Measurements from ENCODE around the gene SIL1.
"Not testable (repeated sequence)": the region's sequence is repeated elsewhere in the genome, so short reads cannot be mapped to it uniquely, and the experiment has no call there.

The SIL1 gene

GRCh38 chr5:139177809-139178588 lies 20.2 kb downstream of the SIL1 start:
- in situ Hi-C loops (cut with MboI; ENCODE audit: low sequenced_read_pairs): no loop called here

- in situ Hi-C loops (cut with MboI; ENCODE audit: low sequenced_read_pairs): not testable (repeated sequence)
Measured at GRCh38 chr5:139177281-139177680, 20.9 kb downstream of the SIL1 start.

GRCh38 chr5:139174382-139174781 lies 23.8 kb downstream of the SIL1 start:
- in situ Hi-C loops (cut with MboI; ENCODE audit: low sequenced_read_pairs): not testable (repeated sequence)

GRCh38 chr5:139171779-139172404 lies 26.3 kb downstream of the SIL1 start:
- in situ Hi-C loops (cut with MboI; ENCODE audit: low sequenced_read_pairs): no loop called here

GRCh38 chr5:139167952-139168720 lies 30.0 kb downstream of the SIL1 start:
- in situ Hi-C loops (cut with MboI; ENCODE audit: low sequenced_read_pairs): no loop called here

GRCh38 chr5:139167533-139167932 lies 30.6 kb downstream of the SIL1 start:
- in situ Hi-C loops (cut with MboI; ENCODE audit: low sequenced_read_pairs): no loop called here

- in situ Hi-C loops (cut with MboI; ENCODE audit: low sequenced_read_pairs): no loop called here
Measured at GRCh38 chr5:139167063-139167462, 31.1 kb downstream of the SIL1 start.

GRCh38 chr5:139164897-139165296 lies 33.3 kb downstream of the SIL1 start:
- in situ Hi-C loops (cut with MboI; ENCODE audit: low sequenced_read_pairs): not testable (repeated sequence)

- in situ Hi-C loops (cut with MboI; ENCODE audit: low sequenced_read_pairs): no loop called here
Measured at GRCh38 chr5:139164020-139164419, 34.1 kb downstream of the SIL1 start.

- in situ Hi-C loops (cut with MboI; ENCODE audit: low sequenced_read_pairs): no loop called here
Measured at GRCh38 chr5:139162448-139162847, 35.7 kb downstream of the SIL1 start.

- in situ Hi-C loops (cut with MboI; ENCODE audit: low sequenced_read_pairs): no loop called here
Measured at GRCh38 chr5:139158791-139159190, 39.4 kb downstream of the SIL1 start.

- in situ Hi-C loops (cut with MboI; ENCODE audit: low sequenced_read_pairs): no loop called here
Measured at GRCh38 chr5:139157556-139157955, 40.6 kb downstream of the SIL1 start.

- in situ Hi-C loops (cut with MboI; ENCODE audit: low sequenced_read_pairs): no loop called here
Measured at GRCh38 chr5:139156814-139157213, 41.4 kb downstream of the SIL1 start.

GRCh38 chr5:139155333-139155732 lies 42.8 kb downstream of the SIL1 start:
- in situ Hi-C loops (cut with MboI; ENCODE audit: low sequenced_read_pairs): no loop called here

- in situ Hi-C loops (cut with MboI; ENCODE audit: low sequenced_read_pairs): no loop called here
Measured at GRCh38 chr5:139151902-139152301, 46.3 kb downstream of the SIL1 start.

GRCh38 chr5:139150367-139150999 lies 47.7 kb downstream of the SIL1 start:
- in situ Hi-C loops (cut with MboI; ENCODE audit: low sequenced_read_pairs): no loop called here

GRCh38 chr5:139149477-139150199 lies 48.5 kb downstream of the SIL1 start:
- in situ Hi-C loops (cut with MboI; ENCODE audit: low sequenced_read_pairs): no loop called here

- in situ Hi-C loops (cut with MboI; ENCODE audit: low sequenced_read_pairs): no loop called here
Measured at GRCh38 chr5:139148986-139149385, 49.2 kb downstream of the SIL1 start.

GRCh38 chr5:139148306-139148705 lies 49.9 kb downstream of the SIL1 start:
- in situ Hi-C loops (cut with MboI; ENCODE audit: low sequenced_read_pairs): no loop called here

- in situ Hi-C loops (cut with MboI; ENCODE audit: low sequenced_read_pairs): no loop called here
Measured at GRCh38 chr5:139147483-139148087, 50.6 kb downstream of the SIL1 start.
